ENCODE measurements around the gene PLAC9.

DNA sequence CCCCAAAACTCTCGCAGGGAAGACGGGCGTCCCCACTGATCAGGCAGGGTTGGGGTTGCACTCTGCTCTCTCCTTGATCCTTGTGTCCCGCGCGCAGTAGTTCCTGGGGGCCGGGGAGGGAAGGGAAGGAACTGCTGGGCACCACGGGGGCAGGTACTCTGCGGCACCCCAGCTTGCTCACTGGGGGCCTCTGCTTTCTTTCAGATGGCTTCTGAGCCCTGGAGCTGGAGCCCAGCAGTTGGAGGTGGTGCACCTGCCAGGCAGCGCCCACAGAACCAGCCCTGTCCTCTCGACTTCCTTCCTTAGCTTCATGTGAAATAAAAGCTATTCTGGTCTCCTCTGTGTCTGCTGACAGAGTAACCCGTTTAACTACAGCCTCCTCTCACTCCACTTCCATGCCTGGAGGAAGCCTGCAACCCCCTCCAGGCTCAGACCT lies 12.2 kb downstream of the PLAC9 start:
- TF ChIP-seq, protein P1, sequence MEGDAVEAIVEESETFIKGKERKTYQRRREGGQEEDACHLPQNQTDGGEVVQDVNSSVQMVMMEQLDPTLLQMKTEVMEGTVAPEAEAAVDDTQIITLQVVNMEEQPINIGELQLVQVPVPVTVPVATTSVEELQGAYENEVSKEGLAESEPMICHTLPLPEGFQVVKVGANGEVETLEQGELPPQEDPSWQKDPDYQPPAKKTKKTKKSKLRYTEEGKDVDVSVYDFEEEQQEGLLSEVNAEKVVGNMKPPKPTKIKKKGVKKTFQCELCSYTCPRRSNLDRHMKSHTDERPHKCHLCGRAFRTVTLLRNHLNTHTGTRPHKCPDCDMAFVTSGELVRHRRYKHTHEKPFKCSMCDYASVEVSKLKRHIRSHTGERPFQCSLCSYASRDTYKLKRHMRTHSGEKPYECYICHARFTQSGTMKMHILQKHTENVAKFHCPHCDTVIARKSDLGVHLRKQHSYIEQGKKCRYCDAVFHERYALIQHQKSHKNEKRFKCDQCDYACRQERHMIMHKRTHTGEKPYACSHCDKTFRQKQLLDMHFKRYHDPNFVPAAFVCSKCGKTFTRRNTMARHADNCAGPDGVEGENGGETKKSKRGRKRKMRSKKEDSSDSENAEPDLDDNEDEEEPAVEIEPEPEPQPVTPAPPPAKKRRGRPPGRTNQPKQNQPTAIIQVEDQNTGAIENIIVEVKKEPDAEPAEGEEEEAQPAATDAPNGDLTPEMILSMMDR (IDR thresholded peaks at IDR 0.05), result no peak
- peak in 1 of 2 donors; percentile 18 for TF ChIP-seq POLR2AphosphoS5 (IDR thresholded peaks at IDR 0.05)

Measured in esophagus muscularis mucosa (tissue), 3 donors.